T-helper 2 cell treated with Interferon-gamma antibody and Interleukin-4, amounts not matched to agents 100 ng/mL and 5 ng/mL, for 36 hours (primary cell): ENCODE measurements around the gene TPSB2. TPM values are rescaled to one million over a fixed set of nuclear protein-coding genes. Genes with fewer than 3 reads are reported as not detected.

ENCODE experiments used
- intact Hi-C: fragments of 100-400 bp; cut with micrococcal nuclease; formaldehyde crosslinking; loops from one replicate; pipeline ENCODE4 v1.15.1; 2023
- total RNA-seq: library from RNA; stranded (reverse); gene quantifications from 2 replicates; pipeline ENCODE4 v1.2.3, GENCODE V29; 2022

The TPSB2 gene
- total RNA-seq, 1 donor from 2014 or later = not detected

DNA sequence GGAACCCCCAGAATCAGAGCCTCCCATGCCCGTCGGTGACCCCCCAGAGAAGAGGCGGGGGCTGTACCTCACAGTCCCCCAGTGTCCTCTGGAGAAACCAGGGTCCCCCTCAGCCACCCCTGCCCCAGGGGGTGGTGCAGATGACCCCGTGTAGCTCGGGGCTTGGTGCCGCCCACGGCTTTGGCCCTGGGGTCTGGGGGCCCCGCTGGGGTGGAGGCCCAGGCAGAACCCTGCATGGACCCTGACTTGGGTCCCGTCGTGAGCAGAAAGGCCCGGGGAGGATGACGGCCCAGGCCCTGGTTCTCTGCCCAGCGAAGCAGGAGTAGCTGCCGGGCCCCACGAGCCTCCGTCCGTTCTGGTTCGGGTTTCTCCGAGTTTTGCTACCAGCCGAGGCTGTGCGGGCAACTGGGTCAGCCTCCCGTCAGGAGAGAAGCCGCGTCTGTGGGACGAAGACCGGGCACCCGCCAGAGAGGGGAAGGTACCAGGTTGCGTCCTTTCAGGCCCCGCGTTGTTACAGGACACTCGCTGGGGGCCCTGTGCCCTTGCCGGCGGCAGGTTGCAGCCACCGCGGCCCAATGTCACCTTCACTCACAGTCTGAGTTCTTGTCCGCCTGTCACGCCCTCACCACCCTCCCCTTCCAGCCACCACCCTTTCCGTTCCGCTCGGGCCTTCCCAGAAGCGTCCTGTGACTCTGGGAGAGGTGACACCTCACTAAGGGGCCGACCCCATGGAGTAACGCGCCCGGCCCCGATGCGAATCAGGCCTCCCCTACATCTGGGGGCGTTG is 8.9 kb downstream of the TPSB2 start:
- intact Hi-C loops = no loop called here

DNA sequence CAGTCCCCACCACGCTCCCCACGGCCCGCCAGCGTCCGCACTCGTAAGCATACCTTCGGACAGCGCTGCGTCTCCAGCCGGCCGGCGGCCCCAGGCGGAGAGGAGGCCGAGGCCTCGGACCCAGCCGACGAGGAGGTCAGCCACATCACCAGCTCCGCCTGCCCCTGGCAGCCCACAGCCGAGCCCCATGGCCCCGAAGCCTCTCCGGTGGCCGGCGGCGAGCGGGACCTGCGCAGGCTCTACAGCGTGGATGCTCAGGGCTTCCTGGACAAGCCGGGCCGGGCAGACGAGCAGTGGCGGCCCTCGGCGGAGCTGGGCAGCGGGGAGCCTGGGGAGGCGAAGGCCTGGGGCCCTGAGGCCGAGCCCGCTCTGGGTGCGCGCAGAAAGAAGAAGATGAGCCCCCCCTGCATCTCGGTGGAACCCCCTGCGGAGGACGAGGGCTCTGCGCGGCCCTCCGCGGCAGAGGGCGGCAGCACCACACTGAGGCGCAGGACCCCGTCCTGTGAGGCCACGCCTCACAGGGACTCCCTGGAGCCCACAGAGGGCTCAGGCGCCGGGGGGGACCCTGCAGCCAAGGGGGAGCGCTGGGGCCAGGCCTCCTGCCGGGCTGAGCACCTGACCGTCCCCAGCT is 9.8 kb downstream of the TPSB2 start:
- intact Hi-C loops = no loop called here

DNA sequence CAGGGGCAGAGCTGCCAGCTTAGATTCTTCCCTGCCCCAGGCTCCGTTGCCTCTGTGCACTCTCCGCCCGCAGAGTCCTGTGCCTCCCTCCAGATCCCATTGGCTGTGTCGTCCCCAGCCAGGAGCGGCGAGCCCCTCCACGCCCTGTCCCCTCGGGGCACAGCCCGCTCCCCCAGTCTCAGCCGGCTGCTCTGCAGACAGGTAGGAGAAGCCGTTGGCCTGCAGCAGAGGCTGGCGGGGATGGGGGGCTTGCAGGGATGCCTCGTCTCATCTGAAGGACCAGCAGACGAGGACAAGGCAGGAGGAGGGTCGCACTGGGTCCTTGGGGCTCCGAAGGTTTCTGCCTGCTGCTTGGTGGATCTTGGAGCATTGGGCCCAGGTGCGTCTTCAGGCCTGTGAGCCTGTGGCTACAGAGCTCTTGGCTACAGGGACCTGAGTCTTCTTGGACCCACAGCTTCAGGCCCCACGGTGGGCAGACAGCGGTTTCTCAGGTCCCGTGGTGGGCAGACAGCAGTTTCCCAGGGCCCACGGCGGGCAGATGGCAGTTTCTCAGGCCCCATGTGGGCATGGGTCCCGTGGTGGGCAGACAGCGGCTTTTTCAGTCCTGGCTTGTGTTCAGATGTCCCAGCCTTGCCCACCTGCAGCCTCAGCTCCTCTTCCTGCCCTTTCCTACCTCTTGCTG is 10.9 kb downstream of the TPSB2 start:
- intact Hi-C loops = no loop called here

- intact Hi-C loops = no loop called here
These were observed 11.7 kb downstream of the TPSB2 start for GRCh38 chr16:1218061-1218929.

DNA sequence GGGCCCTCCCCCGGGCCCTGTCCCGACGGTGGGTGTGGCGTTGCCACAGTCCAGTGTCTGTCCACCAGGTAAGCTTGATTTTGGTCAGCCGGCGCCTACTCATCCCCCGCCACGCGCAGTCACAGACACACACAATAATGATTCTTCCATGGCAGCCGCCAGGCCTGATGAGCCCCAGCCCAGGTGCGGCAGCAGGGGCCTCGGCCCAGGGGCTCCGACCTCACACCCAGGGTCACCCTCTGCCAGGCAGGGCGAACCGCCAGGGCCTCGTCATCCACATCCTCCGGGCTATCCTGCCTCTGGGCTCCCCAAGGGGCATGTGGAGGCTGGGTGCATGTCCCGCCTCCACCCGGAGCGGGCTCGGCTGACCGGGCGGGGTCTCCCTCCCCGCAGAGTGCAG is 12.5 kb downstream of the TPSB2 start:
- intact Hi-C loops = no loop called here

DNA sequence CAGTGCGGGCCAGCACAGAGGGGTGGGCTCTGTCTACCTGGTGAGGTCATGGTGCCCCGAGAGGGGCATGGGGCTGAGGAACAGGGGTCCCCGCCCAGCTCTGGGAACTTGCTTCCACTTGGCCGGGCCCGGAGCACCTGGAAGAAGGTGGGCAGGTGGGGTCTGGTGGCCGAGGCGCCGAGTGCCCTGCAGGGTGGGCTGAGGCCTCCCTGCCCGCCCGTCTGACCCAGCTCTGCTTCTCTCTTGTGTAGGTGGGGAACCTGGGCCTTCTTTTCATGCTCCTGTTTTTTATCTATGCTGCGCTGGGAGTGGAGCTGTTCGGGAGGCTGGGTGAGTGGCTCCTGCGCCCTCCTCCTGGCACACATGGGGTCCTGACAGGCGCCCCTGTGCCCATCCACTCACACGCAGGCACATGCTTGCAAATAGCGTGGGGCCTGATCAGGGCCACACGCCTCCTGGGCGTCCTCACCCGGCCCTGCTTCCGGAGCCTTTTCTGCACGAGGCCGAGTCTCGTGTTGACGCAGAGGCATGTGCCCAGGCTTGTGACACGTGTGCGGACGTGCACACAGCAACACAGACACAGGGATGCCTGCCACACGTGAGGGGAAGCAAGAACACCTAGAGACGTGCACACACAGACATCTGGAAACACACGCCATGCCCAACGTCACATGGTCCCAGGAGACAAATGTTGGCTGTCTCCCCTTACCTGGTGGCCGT is 13.1 kb downstream of the TPSB2 start:
- intact Hi-C loops = no loop called here

GRCh38 chr16:1216296-1216619 is 13.7 kb downstream of the TPSB2 start:
- intact Hi-C loops = no loop called here

GRCh38 chr16:1215574-1216295 is 14.2 kb downstream of the TPSB2 start:
- intact Hi-C loops = no loop called here

DNA sequence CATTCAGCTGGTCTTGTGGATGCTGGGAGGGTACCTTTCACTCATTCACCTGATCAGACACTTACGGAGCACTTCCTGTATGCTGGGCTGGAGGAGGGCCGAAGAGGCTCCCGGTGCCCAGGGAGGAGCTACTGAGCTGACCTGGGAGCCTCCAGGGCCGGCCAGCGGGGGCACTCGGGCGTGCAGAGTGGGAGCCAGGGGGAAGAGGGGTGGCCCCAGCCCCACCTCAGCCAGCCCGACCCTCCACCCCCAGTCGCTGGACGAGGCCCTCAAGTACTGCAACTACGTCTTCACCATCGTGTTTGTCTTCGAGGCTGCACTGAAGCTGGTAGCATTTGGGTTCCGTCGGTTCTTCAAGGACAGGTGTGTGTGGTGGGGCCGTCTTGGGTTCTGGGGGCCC is 15.3 kb downstream of the TPSB2 start:
- intact Hi-C loops = no loop called here

DNA sequence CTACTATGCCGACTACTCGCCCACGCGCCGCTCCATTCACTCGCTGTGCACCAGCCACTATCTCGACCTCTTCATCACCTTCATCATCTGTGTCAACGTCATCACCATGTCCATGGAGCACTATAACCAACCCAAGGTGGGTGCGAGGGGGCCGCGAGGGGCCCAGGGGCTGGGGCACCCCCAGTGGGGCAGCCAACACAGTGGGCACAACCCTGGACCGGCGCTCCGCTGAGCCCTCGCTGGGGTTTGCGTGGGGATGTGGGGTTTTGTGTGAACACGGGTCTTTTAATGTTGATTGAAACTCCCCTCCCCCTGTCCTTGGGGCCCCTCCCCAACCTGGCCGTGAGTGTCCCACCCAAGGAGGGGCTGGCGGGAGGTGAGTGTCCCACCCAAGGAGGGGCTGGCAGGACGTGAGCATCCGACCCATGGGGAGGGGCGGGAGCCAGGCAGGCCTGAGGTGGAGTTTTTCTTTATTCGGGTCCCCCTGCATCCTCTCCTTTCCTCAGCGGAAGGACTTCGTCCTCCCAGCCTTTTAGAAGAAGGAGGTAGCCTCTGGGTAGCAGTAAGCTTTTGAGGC is 16.1 kb downstream of the TPSB2 start:
- intact Hi-C loops = no loop called here

DNA sequence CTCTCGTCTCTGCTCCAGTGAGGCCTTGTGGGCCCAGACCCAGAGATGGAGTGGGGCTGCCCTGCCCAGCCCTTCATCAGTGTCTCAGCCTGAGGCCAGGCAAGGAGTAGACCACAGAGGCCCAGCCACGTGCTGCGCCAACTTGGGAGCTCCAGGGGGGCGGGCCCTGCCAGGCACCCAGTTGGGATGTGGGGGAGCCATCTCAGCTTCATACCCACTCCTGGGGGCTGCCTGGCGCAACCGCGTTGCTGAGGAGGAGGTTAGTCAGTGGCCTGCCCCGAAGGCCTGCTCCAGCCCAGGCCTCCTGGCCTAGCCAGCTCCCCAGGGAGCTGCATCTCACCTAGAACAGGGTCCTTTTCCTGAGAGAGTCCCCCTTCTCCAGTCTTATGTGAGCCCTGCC is 16.8 kb downstream of the TPSB2 start:
- intact Hi-C loops = no loop called here

GRCh38 chr16:1212616-1213194 is 17.3 kb downstream of the TPSB2 start:
- intact Hi-C loops = no loop called here

DNA sequence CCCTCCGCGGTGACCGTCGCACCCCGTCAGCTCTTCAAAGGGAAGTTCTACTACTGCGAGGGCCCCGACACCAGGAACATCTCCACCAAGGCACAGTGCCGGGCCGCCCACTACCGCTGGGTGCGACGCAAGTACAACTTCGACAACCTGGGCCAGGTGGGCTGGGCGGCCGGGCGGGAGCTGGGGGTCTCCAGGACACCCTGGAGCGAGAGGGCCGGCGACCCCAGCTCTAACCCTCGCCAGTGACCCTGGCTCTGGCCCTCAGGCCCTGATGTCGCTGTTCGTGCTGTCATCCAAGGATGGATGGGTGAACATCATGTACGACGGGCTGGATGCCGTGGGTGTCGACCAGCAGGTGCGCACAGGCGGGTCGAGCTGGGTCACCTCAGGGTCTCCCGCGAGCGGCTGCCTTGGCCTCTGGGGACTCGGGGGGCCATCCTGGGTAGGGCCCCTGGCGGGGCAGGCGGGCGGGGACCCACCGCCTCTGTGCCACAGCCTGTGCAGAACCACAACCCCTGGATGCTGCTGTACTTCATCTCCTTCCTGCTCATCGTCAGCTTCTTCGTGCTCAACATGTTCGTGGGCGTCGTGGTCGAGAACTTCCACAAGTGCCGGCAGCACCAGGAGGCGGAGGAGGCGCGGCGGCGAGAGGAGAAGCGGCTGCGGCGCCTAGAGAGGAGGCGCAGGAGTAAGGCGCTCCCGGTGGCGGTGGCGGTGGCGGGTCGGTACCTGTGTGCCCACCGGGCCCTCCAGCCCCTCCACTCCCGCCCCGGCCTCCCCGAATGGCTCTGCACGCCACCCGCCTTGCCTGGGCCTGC is 18.3 kb downstream of the TPSB2 start:
- intact Hi-C loops = no loop called here

- intact Hi-C loops = no loop called here
These were observed 19.5 kb downstream of the TPSB2 start for GRCh38 chr16:1210461-1210860.

- intact Hi-C loops = no loop called here
These were observed 20.9 kb downstream of the TPSB2 start for GRCh38 chr16:1209081-1209480.

DNA sequence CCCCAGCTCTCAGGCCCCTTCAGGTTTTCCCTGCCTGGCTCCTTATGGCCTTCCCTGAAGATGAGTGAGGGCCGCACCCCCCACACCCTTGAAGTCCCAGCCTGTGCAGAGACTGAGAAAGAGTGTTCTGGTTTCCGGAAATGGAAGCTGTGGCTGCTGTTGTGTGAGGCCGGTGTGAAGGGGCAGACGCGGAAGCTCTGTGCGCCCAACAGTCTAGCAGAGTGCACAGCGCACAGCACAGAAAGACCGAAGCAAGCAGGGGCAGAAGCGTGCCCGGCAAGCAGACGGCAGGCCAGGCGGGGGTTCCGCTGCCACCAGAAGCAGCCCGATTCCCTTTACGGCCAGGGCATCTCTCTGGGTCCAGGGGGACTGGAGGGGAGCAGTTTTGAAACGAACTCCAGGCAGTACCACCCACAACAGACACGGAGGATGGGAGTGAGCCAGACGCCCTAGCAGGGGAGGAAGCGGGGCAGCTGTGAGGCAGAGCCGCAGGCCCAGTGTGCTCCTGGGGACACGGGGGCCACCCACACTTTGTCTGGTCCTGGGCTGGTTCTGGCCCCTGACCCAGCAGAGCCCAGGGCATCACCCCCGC is 21.6 kb downstream of the TPSB2 start:
- intact Hi-C loops = no loop called here

DNA sequence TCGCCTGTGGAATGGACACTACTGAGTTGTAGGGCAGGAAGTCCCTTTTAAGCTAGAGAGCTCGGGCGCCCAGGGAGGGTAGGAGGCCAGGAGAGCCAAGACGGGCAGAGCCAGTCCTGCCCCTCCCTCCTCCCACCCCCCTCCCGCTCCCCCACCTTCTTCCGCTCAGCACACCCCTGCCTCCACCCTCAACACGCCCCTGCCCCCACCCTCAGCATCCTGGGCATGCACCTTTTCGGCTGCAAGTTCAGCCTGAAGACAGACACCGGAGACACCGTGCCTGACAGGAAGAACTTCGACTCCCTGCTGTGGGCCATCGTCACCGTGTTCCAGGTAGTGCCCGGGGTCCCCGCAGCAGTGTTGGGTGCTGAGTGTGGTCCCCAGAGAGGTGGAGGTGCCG is 23.2 kb downstream of the TPSB2 start:
- intact Hi-C loops = no loop called here

- intact Hi-C loops = no loop called here
These were observed 23.7 kb downstream of the TPSB2 start for GRCh38 chr16:1206326-1206725.
